Measurements from ENCODE around the gene GRIK4. TPM values are rescaled to one million over a fixed set of nuclear protein-coding genes. Genes with fewer than 3 reads are reported as not detected.

Gene GRIK4
- total and polyA plus RNA-seq, 4 donors = 0.41 to 4.9 (median 1.7) TPM

DNA sequence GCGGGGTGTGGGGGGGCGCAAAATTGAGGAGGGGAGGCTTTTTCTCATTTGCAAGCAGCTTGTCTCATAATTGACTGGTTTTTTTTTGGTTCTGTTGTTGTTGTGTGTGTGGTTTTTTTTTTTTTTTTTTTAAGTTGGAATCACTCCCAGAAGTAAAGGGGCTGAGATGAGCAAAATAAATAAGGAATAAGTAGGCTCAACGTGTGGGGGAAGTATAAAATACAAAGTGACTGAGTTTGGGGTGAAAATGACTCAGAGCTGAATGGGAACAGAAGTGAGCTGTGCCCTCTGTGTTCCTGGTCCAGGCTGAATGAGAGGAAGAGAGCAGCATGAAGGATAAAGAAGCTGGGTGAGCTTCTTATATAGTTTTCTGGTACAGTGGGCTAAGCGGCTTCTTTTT is 90.0 kb downstream of the GRIK4 start:
- Histone ChIP-seq H3K27me3 (ENCODE audit: control insufficient read depth in 3 of 3, insufficient read depth in 3 of 3, low read length in 2 of 3) (no peaks in the 10 kb centered on the region), H3K4me3 (no peak overlapping the region), H3K36me3 (ENCODE audit: control insufficient read depth in 4 of 4, insufficient read depth in 4 of 4, low read length in 4 of 4) (no peaks in the 10 kb centered on the region), H3K4me1 (ENCODE audit: control insufficient read depth in 5 of 5, insufficient read depth in 5 of 5, low read length in 5 of 5) (peaks cover 0 to 73% (median 29%) of the 10 kb centered on the region in 5 donors), H3K27ac (ENCODE audit: low read depth in 1 of 2, low read length in 1 of 2) (no peak overlapping the region), H3K9ac (ENCODE audit: insufficient read depth in 1 of 2, low read length in 2 of 2) (no peak overlapping the region), H3K9me3 (ENCODE audit: control insufficient read depth in 4 of 4, insufficient read depth in 3 of 4, low read length in 3 of 4) (no peaks in the 10 kb centered on the region)
- DNase-seq = peak in 2 of 3 donors; percentile 91 to 93
- no peak for ATAC-seq (ENCODE audit: insufficient read depth, low FRiP score)
- 65 to 66% methylated on average over 4 of the region's 4 CpGs for WGBS, 2 donors
- TF ChIP-seq, protein P1, sequence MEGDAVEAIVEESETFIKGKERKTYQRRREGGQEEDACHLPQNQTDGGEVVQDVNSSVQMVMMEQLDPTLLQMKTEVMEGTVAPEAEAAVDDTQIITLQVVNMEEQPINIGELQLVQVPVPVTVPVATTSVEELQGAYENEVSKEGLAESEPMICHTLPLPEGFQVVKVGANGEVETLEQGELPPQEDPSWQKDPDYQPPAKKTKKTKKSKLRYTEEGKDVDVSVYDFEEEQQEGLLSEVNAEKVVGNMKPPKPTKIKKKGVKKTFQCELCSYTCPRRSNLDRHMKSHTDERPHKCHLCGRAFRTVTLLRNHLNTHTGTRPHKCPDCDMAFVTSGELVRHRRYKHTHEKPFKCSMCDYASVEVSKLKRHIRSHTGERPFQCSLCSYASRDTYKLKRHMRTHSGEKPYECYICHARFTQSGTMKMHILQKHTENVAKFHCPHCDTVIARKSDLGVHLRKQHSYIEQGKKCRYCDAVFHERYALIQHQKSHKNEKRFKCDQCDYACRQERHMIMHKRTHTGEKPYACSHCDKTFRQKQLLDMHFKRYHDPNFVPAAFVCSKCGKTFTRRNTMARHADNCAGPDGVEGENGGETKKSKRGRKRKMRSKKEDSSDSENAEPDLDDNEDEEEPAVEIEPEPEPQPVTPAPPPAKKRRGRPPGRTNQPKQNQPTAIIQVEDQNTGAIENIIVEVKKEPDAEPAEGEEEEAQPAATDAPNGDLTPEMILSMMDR (IDR thresholded peaks at IDR 0.05; ENCODE audit: control extremely low read depth, extremely low read depth) = no peak

DNA sequence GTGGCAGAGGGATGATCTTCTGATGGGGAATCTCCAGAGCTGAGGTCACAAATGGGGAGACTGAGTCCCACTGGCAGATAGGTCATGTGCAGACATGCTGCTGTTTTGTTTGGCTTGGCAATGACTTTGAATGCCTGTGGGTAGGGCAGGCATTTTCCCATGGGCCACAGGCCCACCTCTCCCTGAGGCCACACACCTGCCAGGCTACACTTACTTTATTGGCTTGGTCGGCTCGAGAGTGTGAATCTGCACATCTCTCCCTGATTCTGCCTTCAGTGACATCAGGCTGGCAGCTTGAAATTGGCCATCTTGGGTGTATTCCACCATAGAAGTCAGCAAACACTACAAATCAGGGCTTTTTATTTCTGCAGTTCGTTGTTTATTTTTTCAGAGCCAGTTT is 91.5 kb downstream of the GRIK4 start:
- ATAC-seq (ENCODE audit: insufficient read depth, low FRiP score) (no peak), DNase-seq (no peak)
- H3K36me3 ChIP-seq (ENCODE audit: control insufficient read depth in 4 of 4, insufficient read depth in 4 of 4, low read length in 4 of 4) = no peaks in the 10 kb centered on the region
- H3K4me1 ChIP-seq (ENCODE audit: control insufficient read depth in 5 of 5, insufficient read depth in 5 of 5, low read length in 5 of 5) = peaks cover 0 to 76% (median 32%) of the 10 kb centered on the region in 5 donors
- no peak overlapping the region for H3K9ac ChIP-seq (ENCODE audit: insufficient read depth in 1 of 2, low read length in 2 of 2)
- WGBS, 2 donors = 88 to 91% methylated on average over 3 of the region's 3 CpGs
- H3K4me3 ChIP-seq = no peak overlapping the region
- no peaks in the 10 kb centered on the region for H3K27me3 ChIP-seq (ENCODE audit: control insufficient read depth in 3 of 3, insufficient read depth in 3 of 3, low read length in 2 of 3)
- H3K27ac ChIP-seq (ENCODE audit: low read depth in 1 of 2, low read length in 1 of 2) = no peak overlapping the region
- TF ChIP-seq, protein P1 (IDR thresholded peaks at IDR 0.05; ENCODE audit: control extremely low read depth, extremely low read depth) = no peak
- H3K9me3 ChIP-seq (ENCODE audit: control insufficient read depth in 4 of 4, insufficient read depth in 3 of 4, low read length in 3 of 4) = no peaks in the 10 kb centered on the region

DNA sequence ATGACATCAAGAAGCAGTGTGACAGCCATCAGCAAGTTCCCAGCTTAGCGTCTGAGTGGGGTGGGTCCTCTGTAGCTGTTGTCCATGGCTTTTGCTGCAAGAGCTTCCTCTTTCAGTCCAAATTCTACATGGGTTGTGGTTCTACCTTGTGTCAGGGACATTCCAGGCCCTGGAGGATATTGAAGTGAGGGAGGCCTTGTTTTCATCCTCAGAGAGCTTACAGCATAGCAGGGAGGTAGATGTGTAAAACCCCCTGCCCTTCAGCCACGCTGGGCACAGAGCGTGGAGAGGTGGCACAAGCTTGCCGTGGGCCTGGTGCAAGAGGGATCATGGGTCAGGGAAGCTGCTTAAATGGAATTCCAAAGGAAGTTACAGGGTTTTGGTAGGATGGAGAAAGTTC is 93.9 kb downstream of the GRIK4 start:
- no peak for ATAC-seq (ENCODE audit: insufficient read depth, low FRiP score)
- 90 to 91% methylated on average over 4 of the region's 4 CpGs for WGBS, 2 donors
- TF ChIP-seq, protein P1 (IDR thresholded peaks at IDR 0.05; ENCODE audit: control extremely low read depth, extremely low read depth) = no peak

More for the DNA sequence above, 93.9 kb downstream of the GRIK4 start:
- H3K9me3 ChIP-seq (ENCODE audit: control insufficient read depth in 4 of 4, insufficient read depth in 3 of 4, low read length in 3 of 4) = no peaks in the 10 kb centered on the region
- no peaks in the 10 kb centered on the region for H3K36me3 ChIP-seq (ENCODE audit: control insufficient read depth in 4 of 4, insufficient read depth in 4 of 4, low read length in 4 of 4)
- DNase-seq = no peak
- no peaks in the 10 kb centered on the region for H3K27me3 ChIP-seq (ENCODE audit: control insufficient read depth in 3 of 3, insufficient read depth in 3 of 3, low read length in 2 of 3)
- H3K4me3 ChIP-seq = no peak overlapping the region
- H3K9ac ChIP-seq (ENCODE audit: insufficient read depth in 1 of 2, low read length in 2 of 2) = no peak overlapping the region
- H3K4me1 ChIP-seq (ENCODE audit: control insufficient read depth in 5 of 5, insufficient read depth in 5 of 5, low read length in 5 of 5) = peaks cover 0 to 75% (median 36%) of the 10 kb centered on the region in 5 donors
- no peak overlapping the region for H3K27ac ChIP-seq (ENCODE audit: low read depth in 1 of 2, low read length in 1 of 2)

Measured in lung (tissue), 12 donors.